MM.1S (cell line): ENCODE measurements around the gene GNG14.

Source experiments
- DNase-seq: peaks from one replicate; pipeline ENCODE4 v3.0.0-alpha.2; 2015
- H2AFZ ChIP-seq: fragments of 300-600 bp; sonication (generic); 2 replicates; pipeline ENCODE4 v1.6.0; 2016; ENCODE audit warnings: antibody characterized with exemption, low read length
- H3F3A ChIP-seq: fragments of 300-600 bp; sonication (generic); 2 replicates; pipeline ENCODE4 v1.6.1; 2016; ENCODE audit warnings: mild to moderate bottlenecking, antibody characterized with exemption, low read length, moderate library complexity, mixed read lengths; ENCODE audit not compliant: insufficient read depth
- H3K27ac ChIP-seq: fragments of 300-600 bp; sonication (generic); 2 replicates; pipeline ENCODE4 v1.5.1; 2016; ENCODE audit warnings: mild to moderate bottlenecking, low read length
- H3K27me3 ChIP-seq: fragments of 300-600 bp; sonication (generic); replicated peaks from 2 replicates; pipeline ENCODE4 v1.6.0; 2016; ENCODE audit warnings: low read length; ENCODE audit not compliant: insufficient read depth
- H3K36me3 ChIP-seq: fragments of 300-600 bp; sonication (generic); replicated peaks from 2 replicates; pipeline ENCODE4 v1.6.1; 2016; ENCODE audit warnings: mild to moderate bottlenecking, low read length, mixed read lengths; ENCODE audit not compliant: insufficient read depth
- H3K4me1 ChIP-seq: fragments of 300-600 bp; sonication (generic); 2 replicates; pipeline ENCODE4 v1.6.1; 2016; ENCODE audit warnings: low read length, mixed read lengths
- H3K4me2 ChIP-seq: fragments of 300-600 bp; sonication (generic); 2 replicates; pipeline ENCODE4 v1.6.0; 2016; ENCODE audit warnings: low read depth, low read length
- H3K4me3 ChIP-seq: fragments of 300-600 bp; sonication (generic); 2 replicates; pipeline ENCODE4 v1.5.1; 2016; ENCODE audit warnings: low read length, mixed read lengths
- H3K79me2 ChIP-seq: fragments of 300-600 bp; sonication (generic); 2 replicates; pipeline ENCODE4 v1.6.1; 2016; ENCODE audit warnings: mixed run types, low read length, mixed read lengths
- H3K9ac ChIP-seq: fragments of 300-600 bp; sonication (generic); 2 replicates; pipeline ENCODE4 v1.6.1; 2016; ENCODE audit warnings: low read length, mixed read lengths
- H3K9me2 ChIP-seq: fragments of 300-600 bp; sonication (generic); replicated peaks from 2 replicates; pipeline ENCODE4 v1.6.1; 2016; ENCODE audit warnings: mild to moderate bottlenecking, low read length, mixed read lengths; ENCODE audit not compliant: insufficient read depth
- H3K9me3 ChIP-seq: fragments of 300-600 bp; sonication (generic); replicated peaks from 2 replicates; pipeline ENCODE4 v1.6.1; 2016; ENCODE audit warnings: mild to moderate bottlenecking, low read length, mixed read lengths; ENCODE audit not compliant: insufficient read depth
- H4K20me1 ChIP-seq: fragments of 300-600 bp; sonication (generic); 2 replicates; pipeline ENCODE4 v1.6.1; 2016; ENCODE audit warnings: mild to moderate bottlenecking, low read length, moderate library complexity, mixed read lengths; ENCODE audit not compliant: insufficient read depth
- CTCF ChIP-seq: fragments of 300-600 bp; sonication (generic); IDR thresholded peaks from 2 replicates; pipeline ENCODE4 v1.5.1; 2016; ENCODE audit warnings: antibody characterized with exemption, low read length, mixed read lengths
- EZH2 ChIP-seq: fragments of 300-600 bp; sonication (generic); optimal IDR thresholded peaks from 2 replicates; pipeline ENCODE3; 2017; ENCODE audit warnings: low read depth, mild to moderate bottlenecking, antibody characterized with exemption, low read length, mixed read lengths
- EZH2phosphoT487 ChIP-seq: fragments of 300-600 bp; sonication (generic); IDR thresholded peaks from 2 replicates; pipeline ENCODE4 v1.6.1; 2018; ENCODE audit warnings: antibody characterized with exemption, low read length

The GNG14 gene

GRCh38 chr19:12736995-12737834 lies 49.4 kb downstream of the GNG14 start, which contains the start of gene GET3:
Gene GET3, plus strand, starts transcription at chr19:12737497. Its CDS starts 9 bp downstream, at chr19:12737506.
- H3K9ac ChIP-seq, result peak within 1 kb of the TSS; percentile 76
- peak within 1 kb of the TSS; percentile 81 for H3K4me2 ChIP-seq
- peak within 1 kb of the TSS; percentile 86 for H3K4me3 ChIP-seq
- peaks cover 17% of the 10 kb centered on the region for H3K4me1 ChIP-seq
- peak; percentile 96 for DNase-seq
- no peaks in the 10 kb centered on the region for H3K9me2 ChIP-seq
- H3K27me3 ChIP-seq, result no peaks in the 10 kb centered on the region
- H3K79me2 ChIP-seq, result peaks cover 42% of the 10 kb centered on the region
- peaks cover 3% of the 10 kb centered on the region; the same call in 1 of the 2 replicates for H3K36me3 ChIP-seq
- H4K20me1 ChIP-seq, result peaks cover 7% of the 10 kb centered on the region; the same call in 1 of the 2 replicates
- peak within 1 kb of the TSS; percentile 69; the same call in 1 of the 2 replicates for H3K27ac ChIP-seq
- no peaks in the 10 kb centered on the region for H3K9me3 ChIP-seq
- peak within 1 kb of the TSS; percentile 63 for H2AFZ ChIP-seq
- no peak for TF ChIP-seq EZH2phosphoT487
- no peak for TF ChIP-seq CTCF
- no peak for TF ChIP-seq EZH2
- peaks cover 3% of the 10 kb centered on the region; the same call in 1 of the 2 replicates for H3F3A ChIP-seq

GRCh38 chr19:12737835-12738351 lies 50.1 kb downstream of the GNG14 start:
- Histone ChIP-seq H3K27ac (peak overlapping the region; percentile 69; the same call in 1 of the 2 replicates), H3K36me3 (peaks cover 3% of the 10 kb centered on the region; the same call in 1 of the 2 replicates), H3K4me2 (peak overlapping the region; percentile 81), H3K27me3 (no peaks in the 10 kb centered on the region), H4K20me1 (peaks cover 3% of the 10 kb centered on the region; the same call in 1 of the 2 replicates), H3F3A (peaks cover 3% of the 10 kb centered on the region; the same call in 1 of the 2 replicates), H3K9ac (peak overlapping the region; percentile 76), H3K9me3 (no peaks in the 10 kb centered on the region), H3K79me2 (peaks cover 36% of the 10 kb centered on the region), H3K9me2 (no peaks in the 10 kb centered on the region), H3K4me1 (peaks cover 15% of the 10 kb centered on the region), H3K4me3 (peak overlapping the region; percentile 86), H2AFZ (peak overlapping the region; percentile 63)
- TF ChIP-seq CTCF (no peak), EZH2 (no peak), EZH2phosphoT487 (no peak)
- DNase-seq, result no peak
